ENCODE data around the gene PVALB. TPM values are rescaled to one million over a fixed set of nuclear protein-coding genes. Genes with fewer than 3 reads are reported as not detected.

PVALB gene
- polyA plus RNA-seq, 3 donors from 2014 or later = not detected

DNA sequence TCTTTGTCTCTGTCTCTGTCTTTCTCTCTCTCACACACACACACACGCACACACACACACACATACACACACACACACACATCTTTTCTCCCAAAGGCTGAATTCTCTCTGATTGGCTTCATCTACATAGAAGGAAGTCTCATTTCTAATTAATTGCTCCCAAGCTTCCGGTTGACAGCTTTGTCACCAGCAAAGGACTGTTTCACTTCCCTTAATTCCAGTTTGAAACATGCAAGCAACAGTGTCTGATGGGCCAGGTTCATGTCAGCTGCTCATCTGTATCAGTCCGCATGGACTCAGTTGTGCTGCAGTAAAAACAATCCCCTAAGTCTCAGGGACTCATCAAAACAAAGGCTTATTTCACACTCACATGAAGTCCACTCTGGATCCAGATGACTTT is 16.2 kb upstream of the PVALB start:
- no peak overlapping the region for H3K27ac Mint-ChIP-seq
- DNase-seq = no peak
- H3K4me3 Mint-ChIP-seq = no peak overlapping the region
- H3K36me3 Mint-ChIP-seq = no peaks in the 10 kb centered on the region
- no peaks in the 10 kb centered on the region for H3K9me3 Mint-ChIP-seq
- no peaks in the 10 kb centered on the region for H3K4me1 Mint-ChIP-seq
- H3K27me3 Mint-ChIP-seq (ENCODE audit: low read depth in 3 of 3) = peaks cover 1 to 4% (median 2%) of the 10 kb centered on the region in 3 donors

DNA sequence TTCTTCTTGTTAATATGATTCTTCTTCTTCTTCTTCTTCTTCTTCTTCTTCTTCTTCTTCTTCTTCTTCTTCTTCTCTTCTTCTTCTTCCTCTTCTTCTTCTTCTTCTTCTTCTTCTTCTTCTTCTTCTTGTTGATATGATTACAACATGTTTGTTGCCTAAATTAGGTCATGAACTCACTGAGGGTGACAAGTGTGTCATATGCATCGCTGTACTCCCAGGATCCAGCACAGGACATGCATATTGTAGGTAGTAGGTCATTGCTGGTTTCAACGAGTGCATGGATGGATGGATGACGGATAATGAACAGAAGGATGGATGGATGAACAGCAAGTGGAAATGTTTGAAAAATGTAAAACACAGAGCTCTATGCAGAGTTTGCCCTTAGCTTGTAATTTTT is 14.9 kb upstream of the PVALB start:
- Mint-ChIP-seq H3K9me3 (no peaks in the 10 kb centered on the region), H3K4me3 (no peak overlapping the region), H3K4me1 (no peaks in the 10 kb centered on the region), H3K27me3 (ENCODE audit: low read depth in 3 of 3) (peaks cover 2 to 6% (median 3%) of the 10 kb centered on the region in 3 donors), H3K27ac (no peak overlapping the region), H3K36me3 (no peaks in the 10 kb centered on the region)
- DNase-seq = no peak

DNA sequence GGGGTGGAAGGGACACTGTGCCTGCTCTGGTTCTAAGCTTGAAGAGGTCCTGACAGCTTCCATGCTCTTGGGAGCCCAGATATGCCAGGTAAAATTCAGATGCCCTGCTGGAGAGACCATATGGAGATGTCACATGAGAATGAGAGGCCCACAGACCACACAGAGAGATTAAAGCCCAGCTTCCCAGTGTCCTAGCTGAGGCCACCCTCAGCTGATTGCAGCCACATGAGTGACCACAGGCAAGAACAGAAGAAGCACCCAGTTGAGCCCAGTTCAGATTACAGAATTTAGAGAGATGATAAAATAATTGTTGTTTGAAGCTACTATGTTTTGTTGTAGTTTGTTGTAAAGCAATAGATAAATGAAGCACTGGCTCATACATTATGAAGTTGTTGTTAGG is 14.4 kb upstream of the PVALB start:
- Mint-ChIP-seq H3K4me3 (no peak overlapping the region), H3K27ac (no peak overlapping the region), H3K4me1 (no peaks in the 10 kb centered on the region), H3K9me3 (no peaks in the 10 kb centered on the region), H3K27me3 (ENCODE audit: low read depth in 3 of 3) (peaks cover 2 to 6% (median 3%) of the 10 kb centered on the region in 3 donors), H3K36me3 (no peaks in the 10 kb centered on the region)
- no peak for DNase-seq

DNA sequence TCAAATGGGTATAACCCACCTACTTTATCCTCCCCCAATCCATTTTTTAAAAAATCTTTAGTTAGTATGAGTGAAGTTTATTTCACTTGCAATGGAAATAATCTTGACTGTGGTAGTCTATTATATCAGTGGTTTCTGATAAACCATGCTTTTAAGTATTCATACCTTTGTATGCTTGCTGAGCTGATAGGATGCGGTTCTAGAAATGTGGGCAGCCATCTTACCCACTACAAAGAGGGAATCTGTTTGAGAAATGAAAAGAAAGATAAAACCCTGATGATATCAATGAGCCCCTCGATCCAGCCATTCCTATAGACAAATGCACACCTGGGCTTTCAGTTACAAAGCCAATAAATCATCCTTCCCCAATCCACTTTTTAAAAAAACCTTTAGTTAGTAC is 13.8 kb upstream of the PVALB start:
- Mint-ChIP-seq H3K9me3 (no peaks in the 10 kb centered on the region), H3K4me3 (no peak overlapping the region), H3K4me1 (no peaks in the 10 kb centered on the region), H3K27ac (no peak overlapping the region), H3K36me3 (no peaks in the 10 kb centered on the region), H3K27me3 (ENCODE audit: low read depth in 3 of 3) (peaks cover 2 to 6% (median 3%) of the 10 kb centered on the region in 3 donors)
- DNase-seq = no peak

DNA sequence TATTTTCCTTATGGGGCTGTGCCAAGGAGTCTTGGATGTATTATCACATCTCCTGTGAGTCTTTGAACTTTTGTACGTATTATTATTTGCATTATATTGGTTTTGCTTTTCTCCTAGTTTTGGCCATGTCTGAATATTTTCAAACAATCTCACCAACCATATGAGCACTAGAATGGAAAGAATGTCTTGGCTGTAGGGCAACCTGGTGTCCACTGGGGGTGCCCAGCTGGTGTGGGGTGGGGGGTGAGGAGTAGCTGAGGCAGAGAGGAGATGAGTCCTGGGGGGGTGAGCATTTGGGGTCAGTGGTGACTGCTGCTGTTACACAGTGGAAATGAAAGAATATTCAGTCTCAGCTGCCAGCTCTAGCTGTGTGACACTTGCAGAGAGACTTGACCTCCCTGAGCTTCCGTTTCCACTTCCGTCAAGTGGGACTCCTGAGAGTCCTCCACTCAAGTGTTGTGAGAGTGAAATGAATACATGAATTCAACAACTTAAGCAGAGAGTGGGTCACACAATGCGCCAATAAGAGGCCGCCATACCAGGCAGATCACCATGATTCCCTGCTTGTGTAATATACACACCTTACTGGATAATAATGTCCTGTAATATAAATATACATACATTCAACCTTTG is 12.7 kb upstream of the PVALB start:
- Mint-ChIP-seq H3K27ac (no peak overlapping the region), H3K36me3 (no peaks in the 10 kb centered on the region), H3K4me3 (no peak overlapping the region)

DNA sequence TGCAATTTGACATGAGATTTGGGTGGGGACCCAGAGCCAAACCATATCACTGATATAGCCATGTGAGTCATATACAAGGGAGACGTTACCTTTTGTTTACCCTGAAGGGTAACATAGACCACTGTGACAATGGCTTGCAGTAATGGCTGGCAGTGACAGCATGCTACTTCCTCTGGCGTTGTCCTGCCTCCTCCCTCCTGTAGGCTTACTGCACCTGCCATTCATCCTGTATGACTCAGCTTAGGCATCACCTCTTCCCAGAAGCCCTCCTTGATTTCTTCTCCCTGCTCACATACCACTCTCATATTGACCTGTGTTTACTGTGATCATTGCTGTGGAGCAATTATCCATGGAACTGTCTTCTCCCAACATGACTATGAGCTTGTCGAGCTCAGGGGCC is 12.0 kb upstream of the PVALB start:
- no peak overlapping the region for H3K27ac Mint-ChIP-seq
- H3K27me3 Mint-ChIP-seq (ENCODE audit: low read depth in 3 of 3) = peaks cover 2 to 6% (median 3%) of the 10 kb centered on the region in 3 donors
- H3K4me3 Mint-ChIP-seq = no peak overlapping the region
- H3K36me3 Mint-ChIP-seq = no peaks in the 10 kb centered on the region
- DNase-seq = no peak
- no peaks in the 10 kb centered on the region for H3K4me1 Mint-ChIP-seq
- H3K9me3 Mint-ChIP-seq = no peaks in the 10 kb centered on the region

More for the DNA sequence above, 12.7 kb upstream of the PVALB start:
- Mint-ChIP-seq H3K27me3 (ENCODE audit: low read depth in 3 of 3) (peaks cover 2 to 6% (median 3%) of the 10 kb centered on the region in 3 donors), H3K9me3 (no peaks in the 10 kb centered on the region), H3K4me1 (no peaks in the 10 kb centered on the region)
- no peak for DNase-seq

DNA sequence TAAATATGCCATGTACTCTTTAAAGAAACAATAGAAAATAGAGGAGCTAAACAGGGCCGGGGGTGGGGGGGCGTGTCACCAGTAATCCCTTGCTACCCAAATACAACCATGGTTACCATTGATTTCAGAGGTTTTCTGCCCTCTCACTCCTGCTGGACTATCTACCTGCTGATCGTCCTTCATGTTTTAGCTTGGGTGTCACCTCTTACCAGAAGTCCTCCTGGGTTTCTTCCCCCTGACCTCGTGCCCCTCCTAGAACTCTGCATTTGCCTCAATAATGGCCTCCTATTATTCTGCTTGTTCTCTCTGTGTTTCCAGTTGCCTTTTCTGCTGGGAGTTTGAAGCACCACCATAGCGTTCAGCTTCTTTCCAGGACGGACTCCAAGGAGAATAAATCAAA is 9.4 kb upstream of the PVALB start:
- H3K4me3 Mint-ChIP-seq = no peak overlapping the region
- no peaks in the 10 kb centered on the region for H3K4me1 Mint-ChIP-seq
- H3K27ac Mint-ChIP-seq = no peak overlapping the region
- H3K36me3 Mint-ChIP-seq = no peaks in the 10 kb centered on the region
- no peaks in the 10 kb centered on the region for H3K9me3 Mint-ChIP-seq
- DNase-seq = no peak
- H3K27me3 Mint-ChIP-seq (ENCODE audit: low read depth in 3 of 3) = peaks cover 3 to 4% (median 4%) of the 10 kb centered on the region in 3 donors

DNA sequence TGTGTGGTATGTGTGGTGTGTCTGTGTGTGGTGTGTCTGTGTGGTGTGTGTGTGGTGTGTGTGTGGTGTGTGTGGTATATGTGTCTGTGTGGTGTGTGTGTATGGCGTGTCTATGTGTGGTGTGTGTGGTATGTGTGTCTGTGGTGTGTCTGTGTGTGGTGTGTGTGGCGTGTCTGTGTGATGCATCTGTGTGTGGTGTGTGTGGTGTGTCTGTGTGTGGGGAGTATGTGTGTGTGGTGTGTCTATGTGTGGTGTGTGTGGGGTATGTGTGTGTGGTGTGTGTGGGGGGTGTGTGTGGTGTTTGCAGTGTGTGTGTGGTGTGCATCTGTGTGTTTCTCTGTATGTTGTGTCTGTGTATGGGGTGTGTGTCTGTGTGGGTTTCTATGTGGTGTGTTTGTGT is 7.8 kb upstream of the PVALB start:
- H3K36me3 Mint-ChIP-seq = no peaks in the 10 kb centered on the region
- H3K4me1 Mint-ChIP-seq = no peaks in the 10 kb centered on the region
- H3K9me3 Mint-ChIP-seq = no peaks in the 10 kb centered on the region
- H3K4me3 Mint-ChIP-seq = no peak overlapping the region
- DNase-seq = no peak
- H3K27ac Mint-ChIP-seq = peak overlapping the region in 1 of 6 donors; percentile 26
- H3K27me3 Mint-ChIP-seq (ENCODE audit: low read depth in 3 of 3) = peaks cover 3 to 6% (median 4%) of the 10 kb centered on the region in 3 donors

DNA sequence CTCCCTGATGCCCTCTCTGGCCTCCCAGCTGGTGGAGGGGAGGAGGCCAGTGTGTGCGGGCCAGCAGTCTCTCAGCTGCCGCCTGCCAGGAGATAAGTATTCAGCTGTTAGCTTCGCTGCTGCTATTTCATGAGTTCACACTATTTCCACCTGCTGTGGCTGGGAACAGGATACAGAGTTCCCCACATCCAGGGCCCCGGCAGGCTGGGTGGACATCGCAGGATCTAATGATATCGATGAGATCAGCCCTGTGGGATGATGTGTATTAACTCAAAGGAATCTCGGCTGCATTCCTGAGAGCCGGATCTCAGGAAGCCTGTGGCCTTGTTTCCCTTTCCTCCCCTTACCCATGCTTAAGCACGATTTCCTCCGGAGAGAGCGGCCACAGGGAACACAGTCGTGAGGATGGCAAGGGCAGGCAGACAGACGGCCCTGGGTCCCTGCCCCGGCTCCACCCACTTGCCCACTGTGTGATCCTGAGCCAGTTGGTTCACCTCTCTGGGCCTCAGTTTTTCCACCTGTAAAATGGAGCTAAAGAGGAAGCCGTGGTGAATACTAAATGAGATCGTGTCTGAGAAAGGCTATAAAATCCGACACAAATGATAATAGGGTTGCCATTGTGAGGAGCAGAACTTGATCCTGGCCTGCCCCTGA is 6.5 kb upstream of the PVALB start:
- H3K9me3 Mint-ChIP-seq = no peaks in the 10 kb centered on the region
- no peak overlapping the region for H3K4me3 Mint-ChIP-seq
- peaks cover 4 to 12% (median 6%) of the 10 kb centered on the region in 3 donors for H3K27me3 Mint-ChIP-seq (ENCODE audit: low read depth in 3 of 3)
- H3K4me1 Mint-ChIP-seq = no peaks in the 10 kb centered on the region
- H3K27ac Mint-ChIP-seq = no peak overlapping the region
- H3K36me3 Mint-ChIP-seq = no peaks in the 10 kb centered on the region
- no peak for DNase-seq

DNA sequence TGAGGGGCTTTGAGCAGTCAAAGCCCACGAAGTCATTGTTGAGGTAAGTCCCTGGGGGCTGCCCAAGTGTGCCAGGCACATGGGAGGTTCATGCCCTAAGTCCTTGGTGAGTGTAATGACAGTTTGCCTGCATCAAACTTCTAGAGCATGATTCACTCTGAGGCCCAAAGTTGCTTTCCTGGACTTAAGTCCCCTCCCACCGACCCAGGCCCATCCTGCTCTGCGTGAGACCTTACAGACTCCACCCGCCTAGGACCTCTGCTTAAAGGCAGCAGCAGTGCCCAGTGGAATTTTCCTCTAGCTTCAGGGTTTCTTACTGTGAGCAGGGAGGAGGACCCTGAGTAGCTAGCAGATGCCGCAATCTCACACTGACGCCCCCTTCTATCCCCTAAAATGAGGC is 5.7 kb upstream of the PVALB start:
- Mint-ChIP-seq H3K9me3 (no peaks in the 10 kb centered on the region), H3K36me3 (no peaks in the 10 kb centered on the region), H3K4me1 (peaks cover 0 to 1% of the 10 kb centered on the region in 2 donors), H3K27me3 (ENCODE audit: low read depth in 3 of 3) (peaks cover 4 to 13% (median 10%) of the 10 kb centered on the region in 3 donors), H3K27ac (no peak overlapping the region), H3K4me3 (no peak overlapping the region)
- DNase-seq = no peak

DNA sequence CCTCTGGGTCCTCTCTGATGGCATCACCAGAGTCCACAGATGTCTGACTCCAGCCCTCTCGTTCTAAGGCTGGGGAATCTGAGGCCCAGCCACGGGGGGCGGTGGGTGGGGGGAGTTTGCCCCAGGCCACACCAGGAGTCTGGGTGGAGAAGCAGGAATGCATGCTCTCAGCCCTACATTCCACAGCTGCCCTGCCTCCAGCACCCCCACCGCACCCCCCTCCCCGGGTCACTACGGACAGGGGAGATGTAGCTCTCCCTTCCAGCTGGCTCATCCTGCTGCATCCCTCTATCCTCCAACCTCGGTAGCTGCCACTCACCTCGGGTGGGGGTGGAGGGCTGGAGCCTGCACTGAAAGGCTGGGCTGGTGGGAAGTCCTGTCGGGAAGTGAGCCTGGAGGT is 2.3 kb upstream of the PVALB start:
- Mint-ChIP-seq H3K27ac (no peak overlapping the region), H3K36me3 (no peaks in the 10 kb centered on the region)

DNA sequence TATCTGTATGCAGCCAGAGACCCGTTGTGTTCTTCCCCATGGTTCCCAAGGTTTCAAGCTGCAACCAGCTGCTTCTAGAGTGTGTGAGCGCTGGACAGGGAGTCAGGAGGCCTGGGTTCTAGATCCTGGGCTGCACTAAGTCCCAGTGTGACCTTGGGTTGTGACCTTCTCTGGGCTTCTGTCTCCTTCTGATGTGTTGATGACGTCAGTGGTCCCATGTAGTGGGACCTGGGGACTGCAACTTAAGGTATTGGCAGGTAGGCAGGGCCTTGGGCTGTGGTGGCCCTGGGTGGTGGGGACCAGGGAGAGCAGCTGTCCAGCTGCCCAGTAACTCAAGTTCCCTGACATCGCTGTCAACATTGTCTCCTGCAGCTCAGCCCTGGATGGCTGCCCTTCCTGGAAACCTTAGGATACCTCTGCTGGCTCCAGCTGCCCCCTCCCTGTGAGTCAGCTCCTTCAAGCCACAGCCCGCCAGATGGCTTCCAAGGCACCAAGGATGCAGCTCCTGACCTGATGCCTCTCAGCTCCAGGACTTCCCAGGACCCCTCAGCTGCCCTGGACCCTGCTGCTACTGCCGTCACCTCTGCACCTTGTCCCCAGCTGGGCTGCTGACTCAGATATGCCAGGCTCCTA is 1.3 kb upstream of the PVALB start:
- Mint-ChIP-seq H3K36me3 (no peaks in the 10 kb centered on the region), H3K9me3 (no peaks in the 10 kb centered on the region), H3K27ac (no peak overlapping the region), H3K4me1 (peaks cover 0 to 1% of the 10 kb centered on the region in 2 donors), H3K4me3 (no peak overlapping the region), H3K27me3 (ENCODE audit: low read depth in 3 of 3) (peaks cover 7 to 23% (median 9%) of the 10 kb centered on the region in 3 donors)
- DNase-seq = no peak

More for the DNA sequence above, 2.3 kb upstream of the PVALB start:
- Mint-ChIP-seq H3K4me3 (no peak overlapping the region), H3K27me3 (ENCODE audit: low read depth in 3 of 3) (peaks cover 7 to 16% (median 9%) of the 10 kb centered on the region in 3 donors), H3K9me3 (no peaks in the 10 kb centered on the region), H3K4me1 (peaks cover 0 to 1% of the 10 kb centered on the region in 2 donors)
- no peak for DNase-seq

DNA sequence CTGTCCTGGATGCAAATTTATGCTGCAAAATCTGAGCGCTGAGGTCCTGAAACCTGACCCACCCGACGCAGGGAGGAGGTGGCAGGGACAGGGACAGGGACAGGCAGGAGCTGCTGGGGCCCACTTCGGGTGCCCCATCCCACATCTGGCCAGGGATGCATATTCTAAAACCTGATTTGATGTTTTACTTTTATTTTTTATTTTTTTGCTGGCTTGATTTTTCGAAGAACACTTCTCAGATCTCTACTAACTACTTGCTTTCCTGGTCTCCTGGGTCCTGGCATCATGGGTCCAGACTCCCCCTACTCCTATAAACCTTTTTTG is 652 bp upstream of the PVALB start:
- H3K4me3 Mint-ChIP-seq = no peak overlapping the region
- H3K9me3 Mint-ChIP-seq = no peaks in the 10 kb centered on the region
- H3K27ac Mint-ChIP-seq = no peak overlapping the region
- no peaks in the 10 kb centered on the region for H3K36me3 Mint-ChIP-seq
- H3K4me1 Mint-ChIP-seq = peaks cover 0 to 1% of the 10 kb centered on the region in 2 donors
- peaks cover 4 to 23% (median 9%) of the 10 kb centered on the region in 3 donors for H3K27me3 Mint-ChIP-seq (ENCODE audit: low read depth in 3 of 3)
- DNase-seq = no peak

DNA sequence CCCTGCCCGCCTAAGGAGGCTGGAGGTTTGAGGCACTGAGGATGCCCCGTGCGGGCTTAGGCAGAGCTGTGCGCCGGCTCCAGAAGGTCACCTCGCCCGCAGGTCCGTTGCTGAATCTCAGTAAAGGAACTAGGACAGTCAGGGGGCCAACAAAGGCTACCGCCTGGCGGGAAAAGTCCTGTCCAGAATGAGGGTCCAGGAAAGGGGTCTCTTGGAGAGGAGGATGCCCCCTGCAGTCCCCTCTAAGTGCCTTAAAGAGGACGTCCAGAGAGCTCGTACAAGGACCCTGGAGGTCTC is 548 bp downstream of the PVALB start:
- peaks cover 0 to 1% of the 10 kb centered on the region in 2 donors for H3K4me1 Mint-ChIP-seq
- DNase-seq = no peak
- peaks cover 4 to 21% (median 9%) of the 10 kb centered on the region in 3 donors for H3K27me3 Mint-ChIP-seq (ENCODE audit: low read depth in 3 of 3)
- H3K4me3 Mint-ChIP-seq = no peak overlapping the region
- H3K36me3 Mint-ChIP-seq = no peaks in the 10 kb centered on the region
- no peak overlapping the region for H3K27ac Mint-ChIP-seq
- no peaks in the 10 kb centered on the region for H3K9me3 Mint-ChIP-seq

Data from immature natural killer cell (primary cell).